CD4-positive, alpha-beta T cell treated with Interleukin-17A for 1 hour (primary cell): Measurements from ENCODE around the gene APBB1.

ENCODE experiments used
- DNase-seq: peaks from one replicate; pipeline ENCODE4 v3.0.0-alpha.2; 2020

Gene APBB1

DNA sequence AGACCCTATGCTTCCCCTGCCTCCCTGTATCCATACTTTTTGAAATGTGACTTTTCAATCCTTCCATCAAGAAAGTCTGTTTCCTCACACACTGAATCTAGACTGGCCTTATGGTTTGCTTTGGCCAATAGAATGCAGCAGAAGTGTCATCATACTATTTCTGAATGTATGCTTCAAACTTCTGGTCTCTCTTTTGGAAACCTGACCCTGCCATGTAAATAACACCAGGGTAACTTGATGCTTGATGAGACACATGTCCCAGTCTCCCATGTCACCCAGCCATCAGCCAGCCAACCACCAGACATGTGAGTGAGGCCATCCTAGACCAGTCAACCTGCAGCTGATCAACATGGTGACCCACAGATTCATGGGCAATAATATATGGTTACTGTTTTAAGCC, 68.9 kb downstream of the APBB1 start:
- DNase-seq = no peak

- DNase-seq = no peak
These were observed 73.5 kb downstream of the APBB1 start for GRCh38 chr11:6345366-6345765.
